Esophagus squamous epithelium (tissue), 5 donors: ENCODE data around the gene ID2. TPM values are rescaled to one million over a fixed set of nuclear protein-coding genes. Genes with fewer than 3 reads are reported as not detected.

Experiments used
- DNase-seq: peaks from one replicate; lab custom pipeline; 2025; lab: John Stamatoyannopoulos, UW
- H3K27ac ChIP-seq, 4 donors: fragments of 200-600 bp; sonication (generic); one replicate each; pipeline ENCODE4 v1.5.1; 2016 to 2019; ENCODE audit warnings: mild to moderate bottlenecking in 1 of 4
- H3K27me3 ChIP-seq, 4 donors: fragments of 200-600 bp; sonication (generic); 1 replicate in 3 of 4; 2 replicates in 1 of 4; pipeline versions ENCODE4 v1.5.1 to v1.6.0; 2017 to 2021; ENCODE audit warnings: antibody characterized with exemption in 1 of 4
- H3K36me3 ChIP-seq, 3 donors: fragments of 200-600 bp; sonication (generic); one replicate each; pipeline ENCODE4 v1.5.1; 2016 to 2019
- H3K4me1 ChIP-seq, 3 donors: fragments of 200-600 bp; sonication (generic); one replicate each; pipeline ENCODE4 v1.5.1; 2017 to 2019
- H3K4me3 ChIP-seq, 4 donors: fragments of 200-600 bp; sonication (generic); 1 replicate in 3 of 4; 2 replicates in 1 of 4; pipeline ENCODE4 v1.5.1; 2016 to 2019; ENCODE audit warnings: mild to moderate bottlenecking in 2 of 4, moderate library complexity in 1 of 4
- H3K9me3 ChIP-seq, 3 donors: fragments of 200-600 bp; sonication (generic); one replicate each; pipeline ENCODE4 v1.5.1; 2016 to 2019
- POLR2A ChIP-seq, 4 donors: fragments of 450-650 bp; IDR thresholded peaks; one replicate each; pipeline ENCODE4 v1.6.1; 2017; ENCODE audit warnings: antibody characterized with exemption in 4 of 4, mild to moderate bottlenecking in 4 of 4, moderate library complexity in 3 of 4
- WGBS, 2 donors: methylation state at CpG; one replicate each; pipeline ENCODE4 v1.1.5; 2018; 5-methylcytosine and 5-hydroxymethylcytosine counted together
- intact Hi-C: fragments of 100-400 bp; cut with DNase I; formaldehyde crosslinking; loops from one replicate; pipeline ENCODE4 v1.15.0; 2022
- total RNA-seq, 4 donors: library from RNA; depleted of rRNA; stranded (reverse); fragments of >200 nt; gene quantifications; one replicate each; pipeline ENCODE4 v1.1.0, GENCODE V29; 2016
- TF ChIP-seq, protein P1 (sequence below), 6 experiments: fragments of 450-650 bp in 4 of 6; fragments of 200-600 bp in 2 of 6; sonication (generic) in 2 of 6; IDR thresholded peaks; one replicate each; pipeline ENCODE4 v1.5.1; 2016 to 2019; ENCODE audit warnings: antibody characterized with exemption in 6 of 6, mild to moderate bottlenecking in 4 of 6, moderate library complexity in 4 of 6
- donor health status: DM: yes; HTN: yes; CAD: no.

The ID2 gene
- total RNA-seq, 4 donors from 2014 or later = 16.1 to 82.0 (median 34.2) TPM

DNA sequence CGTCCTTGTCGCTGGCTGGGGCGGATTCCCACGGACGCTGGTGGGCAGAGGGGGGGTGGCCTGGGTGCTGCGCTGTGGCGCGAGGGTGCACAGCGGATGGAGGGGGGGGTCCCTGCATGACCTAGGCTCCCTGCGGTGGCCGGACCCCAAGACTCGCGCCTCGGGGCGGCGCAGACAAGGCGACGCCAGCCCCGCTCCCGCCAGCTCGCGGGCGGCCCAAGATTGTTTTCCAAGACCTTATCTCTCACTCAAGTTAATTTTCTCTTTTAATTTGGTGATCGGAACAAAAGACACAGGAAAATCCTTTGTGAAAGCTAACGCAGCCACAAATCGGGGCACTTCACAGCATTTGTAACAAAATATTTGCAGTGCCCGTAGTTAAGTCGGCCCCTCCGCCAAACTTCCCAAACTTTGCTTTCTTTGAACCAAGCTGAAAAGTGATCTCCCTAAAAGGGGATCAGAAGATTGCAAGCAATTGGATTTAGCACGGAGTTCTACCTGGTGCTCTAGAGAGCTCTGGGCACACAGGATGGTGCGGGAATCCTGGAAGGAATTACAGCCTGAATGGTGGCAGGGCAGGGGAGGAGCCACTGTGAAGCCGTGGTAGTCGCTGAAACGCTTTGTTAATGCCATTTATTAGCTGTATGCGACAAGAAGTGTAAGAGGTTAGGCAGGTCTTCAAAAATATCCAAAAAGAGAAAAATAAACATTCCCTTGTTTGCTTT lies 4.8 kb upstream of the ID2 start:
- Histone ChIP-seq H3K27ac (peak overlapping the region; percentile 84 to 96 (median 92)), H3K36me3 (no peaks in the 10 kb centered on the region), H3K4me1 (peaks cover 15 to 55% (median 21%) of the 10 kb centered on the region in 3 donors), H3K27me3 (peaks cover 0 to 49% (median 0%) of the 10 kb centered on the region in 4 donors), H3K9me3 (peaks cover 0 to 20% (median 5%) of the 10 kb centered on the region in 3 donors), H3K4me3 (peak overlapping the region; percentile 24 to 81 (median 76))
- DNase-seq = no peak
- intact Hi-C loops = no loop called here
- TF ChIP-seq POLR2A (IDR thresholded peaks at IDR 0.05) = no peak
- TF ChIP-seq, protein P1, sequence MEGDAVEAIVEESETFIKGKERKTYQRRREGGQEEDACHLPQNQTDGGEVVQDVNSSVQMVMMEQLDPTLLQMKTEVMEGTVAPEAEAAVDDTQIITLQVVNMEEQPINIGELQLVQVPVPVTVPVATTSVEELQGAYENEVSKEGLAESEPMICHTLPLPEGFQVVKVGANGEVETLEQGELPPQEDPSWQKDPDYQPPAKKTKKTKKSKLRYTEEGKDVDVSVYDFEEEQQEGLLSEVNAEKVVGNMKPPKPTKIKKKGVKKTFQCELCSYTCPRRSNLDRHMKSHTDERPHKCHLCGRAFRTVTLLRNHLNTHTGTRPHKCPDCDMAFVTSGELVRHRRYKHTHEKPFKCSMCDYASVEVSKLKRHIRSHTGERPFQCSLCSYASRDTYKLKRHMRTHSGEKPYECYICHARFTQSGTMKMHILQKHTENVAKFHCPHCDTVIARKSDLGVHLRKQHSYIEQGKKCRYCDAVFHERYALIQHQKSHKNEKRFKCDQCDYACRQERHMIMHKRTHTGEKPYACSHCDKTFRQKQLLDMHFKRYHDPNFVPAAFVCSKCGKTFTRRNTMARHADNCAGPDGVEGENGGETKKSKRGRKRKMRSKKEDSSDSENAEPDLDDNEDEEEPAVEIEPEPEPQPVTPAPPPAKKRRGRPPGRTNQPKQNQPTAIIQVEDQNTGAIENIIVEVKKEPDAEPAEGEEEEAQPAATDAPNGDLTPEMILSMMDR (IDR thresholded peaks at IDR 0.05) = no peak
- 2 to 5% methylated on average over 12 to 22 of the region's 35 CpGs for WGBS, 2 donors

DNA sequence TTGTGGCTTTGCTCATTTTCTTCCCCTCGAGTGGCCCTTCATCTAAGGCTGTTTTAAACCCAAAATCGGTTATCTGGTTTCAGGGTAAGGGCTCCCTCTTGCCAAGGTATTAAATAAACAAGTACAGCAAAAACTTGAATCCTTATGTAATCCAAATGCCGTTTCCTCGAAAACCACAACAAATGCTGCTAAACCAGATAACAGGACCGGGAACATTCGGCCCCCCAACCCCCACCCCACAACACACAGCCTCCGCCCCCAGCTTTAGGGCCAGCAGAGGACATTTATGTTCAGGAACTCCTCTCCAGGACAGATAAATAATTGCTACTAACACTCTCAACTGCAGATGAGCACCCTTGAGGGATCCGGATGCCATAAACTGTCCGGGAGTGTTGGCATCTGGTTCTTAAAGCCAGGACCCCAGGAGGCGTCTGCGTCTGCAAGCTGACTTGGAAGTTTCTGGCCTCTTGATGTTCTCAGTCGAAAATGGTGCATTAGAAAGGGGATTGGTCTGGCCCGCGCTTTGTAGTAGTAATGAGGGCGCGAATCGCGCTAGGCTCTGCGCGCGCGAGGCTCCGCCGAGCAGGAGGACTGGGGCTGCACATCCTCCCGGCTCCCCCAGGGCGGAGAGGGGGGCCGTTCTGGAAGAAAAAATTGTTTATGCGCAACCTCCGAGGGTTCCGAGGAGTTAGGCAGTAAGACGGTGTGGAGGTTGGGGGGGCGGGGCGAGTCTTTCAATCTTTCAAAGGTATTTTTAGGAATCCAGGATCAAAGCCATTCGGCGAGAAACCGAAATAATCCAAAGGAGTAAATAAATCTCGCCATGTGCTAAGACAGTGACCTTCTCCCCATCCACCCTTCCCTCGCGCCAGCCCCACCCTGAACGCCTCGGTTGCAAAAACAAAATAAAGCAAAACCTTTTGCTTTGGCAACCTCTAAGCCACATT lies 3.9 kb upstream of the ID2 start:
- peaks cover 15 to 61% (median 21%) of the 10 kb centered on the region in 3 donors for H3K4me1 ChIP-seq
- peaks cover 0 to 47% (median 0%) of the 10 kb centered on the region in 4 donors for H3K27me3 ChIP-seq
- peak overlapping the region; percentile 43 to 81 (median 76) for H3K4me3 ChIP-seq
- peak overlapping the region; percentile 84 to 96 (median 92) for H3K27ac ChIP-seq
- peaks cover 0 to 20% (median 5%) of the 10 kb centered on the region in 3 donors for H3K9me3 ChIP-seq
- no peaks in the 10 kb centered on the region for H3K36me3 ChIP-seq
- DNase-seq = no peak
- TF ChIP-seq POLR2A (IDR thresholded peaks at IDR 0.05) = no peak
- TF ChIP-seq, protein P1 (IDR thresholded peaks at IDR 0.05) = peak in 1 of 6 experiments; percentile 25
- WGBS, 2 donors = 1 to 2% methylated on average over 26 to 27 of the region's 41 CpGs
- intact Hi-C loops = no loop called here

DNA sequence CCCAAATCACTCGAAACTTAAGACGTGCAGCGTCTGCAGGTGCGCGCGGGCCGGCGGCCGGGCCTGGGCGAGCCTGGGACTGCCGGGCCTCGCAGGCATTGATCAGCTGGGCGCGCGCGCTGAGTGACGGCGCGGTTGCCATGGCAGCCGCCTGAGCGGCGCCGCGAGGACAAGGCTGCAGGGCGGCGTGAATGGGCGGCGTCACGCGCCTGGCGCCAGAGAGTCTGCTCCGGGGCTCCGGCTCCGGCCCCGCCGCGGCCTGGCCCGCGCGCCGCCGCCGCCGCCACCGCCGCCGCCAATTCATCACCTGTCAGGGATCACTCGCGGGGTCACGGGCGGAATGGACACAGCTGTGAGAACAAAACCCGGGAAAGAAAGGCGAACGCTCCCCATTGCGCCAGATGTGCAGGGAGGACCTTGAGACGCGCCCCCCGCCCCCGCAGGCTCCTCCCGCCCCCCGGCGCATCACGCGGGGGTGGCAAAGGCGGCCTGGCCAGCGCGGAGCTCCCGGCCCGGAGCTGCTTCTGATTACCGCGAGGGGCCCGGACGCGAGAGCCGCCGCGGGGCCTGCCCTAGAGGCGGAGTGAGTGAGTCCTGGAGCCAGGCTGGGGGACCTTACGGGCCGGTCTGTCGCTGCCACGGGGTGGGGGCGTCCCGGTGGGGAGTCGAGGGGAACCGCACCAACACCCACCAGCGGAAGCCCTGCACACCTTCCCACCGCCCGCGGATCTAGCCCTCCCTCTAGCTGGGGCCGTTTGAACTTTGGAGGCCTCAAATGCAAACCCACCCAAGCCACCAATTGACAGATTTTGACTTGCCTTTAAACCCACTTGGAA lies 2.9 kb upstream of the ID2 start:
- no peaks in the 10 kb centered on the region for H3K36me3 ChIP-seq
- peak in 2 of 4 donors; percentile 39 to 46 for TF ChIP-seq POLR2A (IDR thresholded peaks at IDR 0.05)
- TF ChIP-seq, protein P1 (IDR thresholded peaks at IDR 0.05) = peak in 1 of 6 experiments; percentile 6
- H3K9me3 ChIP-seq = peaks cover 0 to 13% (median 5%) of the 10 kb centered on the region in 3 donors
- intact Hi-C loops = no loop called here
- 0 to 3% methylated on average over 1 to 5 of the region's 91 CpGs for WGBS, 2 donors
- no peak for DNase-seq
- H3K4me3 ChIP-seq = peak overlapping the region; percentile 43 to 81 (median 76)
- H3K27me3 ChIP-seq = peaks cover 0 to 41% (median 0%) of the 10 kb centered on the region in 4 donors
- peak overlapping the region; percentile 87 to 96 (median 92) for H3K27ac ChIP-seq
- peaks cover 21 to 72% (median 23%) of the 10 kb centered on the region in 3 donors for H3K4me1 ChIP-seq

DNA sequence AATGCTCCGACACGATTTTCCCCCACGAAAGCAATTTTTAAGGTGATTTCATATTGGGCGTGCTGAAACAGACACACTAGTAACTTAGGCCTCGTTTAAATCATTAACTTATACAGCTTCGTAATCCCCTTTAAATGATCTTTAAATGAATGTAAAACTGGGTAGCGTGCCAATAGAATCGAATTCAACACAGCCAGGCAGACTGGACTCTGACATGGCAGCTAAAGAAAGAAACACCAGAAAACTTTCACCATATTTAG lies 2.4 kb upstream of the ID2 start:
- H3K9me3 ChIP-seq = peaks cover 0 to 7% (median 5%) of the 10 kb centered on the region in 3 donors
- peaks cover 0 to 37% (median 0%) of the 10 kb centered on the region in 4 donors for H3K27me3 ChIP-seq
- no peak for DNase-seq
- WGBS, 2 donors = 18 to 20% methylated on average over 8 of the region's 8 CpGs
- peaks cover 21 to 76% (median 23%) of the 10 kb centered on the region in 3 donors for H3K4me1 ChIP-seq
- H3K4me3 ChIP-seq = peak overlapping the region; percentile 43 to 81 (median 76)
- intact Hi-C loops = no loop called here
- TF ChIP-seq, protein P1 (IDR thresholded peaks at IDR 0.05) = no peak
- TF ChIP-seq POLR2A (IDR thresholded peaks at IDR 0.05) = no peak
- no peaks in the 10 kb centered on the region for H3K36me3 ChIP-seq
- H3K27ac ChIP-seq = peak overlapping the region; percentile 87 to 96 (median 92)
